GM12872 (cell line): ENCODE data around the gene GRIK3.

Experiments
- CTCF ChIP-seq: IDR thresholded peaks from 3 replicates; pipeline ENCODE4 v1.5.1; 2011; ENCODE audit warnings: low read depth, mild to moderate bottlenecking, low read length, moderate library complexity; ENCODE audit not compliant: insufficient read depth

GRIK3 gene

GRCh38 chr1:36879613-36880012 is 154.7 kb downstream of the GRIK3 start:
- no peak for TF ChIP-seq CTCF

GRCh38 chr1:36876990-36877389 is 157.3 kb downstream of the GRIK3 start:
- no peak for TF ChIP-seq CTCF

DNA sequence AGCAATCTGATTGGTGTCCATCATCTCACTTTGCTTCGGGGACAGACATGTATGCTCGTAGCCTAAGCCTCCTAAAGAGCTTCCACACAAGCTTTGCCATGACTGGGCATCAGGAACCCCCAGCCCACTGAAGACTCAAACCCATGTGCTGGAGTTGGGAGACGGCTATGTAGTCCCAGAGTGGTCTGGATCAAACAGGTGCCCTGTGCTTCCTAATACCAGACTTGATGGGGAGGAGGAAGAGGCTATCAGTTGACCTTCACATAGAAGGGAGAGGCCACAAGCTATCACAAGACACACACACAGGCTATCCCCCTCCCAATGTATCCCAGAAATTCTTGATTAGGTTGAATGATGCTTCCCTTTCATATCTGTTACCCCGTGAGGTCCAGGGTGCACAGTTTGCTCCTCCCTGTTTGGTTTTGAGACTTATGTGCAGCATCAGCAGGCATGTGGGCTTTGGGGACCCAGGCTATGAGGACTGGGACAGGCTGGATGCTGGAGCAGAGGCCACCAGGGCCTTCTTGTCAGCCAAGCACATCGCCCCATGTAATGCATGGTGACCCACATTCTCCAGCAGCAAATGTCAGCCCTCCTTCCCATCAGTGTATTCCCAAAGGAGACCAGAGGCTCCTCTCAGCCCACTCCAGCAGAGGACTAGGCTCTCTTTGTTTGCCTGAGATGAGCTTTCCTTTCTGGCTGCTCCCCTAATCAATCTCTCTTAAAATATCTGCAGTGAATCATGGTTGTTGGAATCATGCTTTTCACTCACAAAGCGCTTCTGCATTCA is 159.8 kb downstream of the GRIK3 start:
- no peak for TF ChIP-seq CTCF

GRCh38 chr1:36872858-36873257 is 161.5 kb downstream of the GRIK3 start:
- TF ChIP-seq CTCF: no peak

DNA sequence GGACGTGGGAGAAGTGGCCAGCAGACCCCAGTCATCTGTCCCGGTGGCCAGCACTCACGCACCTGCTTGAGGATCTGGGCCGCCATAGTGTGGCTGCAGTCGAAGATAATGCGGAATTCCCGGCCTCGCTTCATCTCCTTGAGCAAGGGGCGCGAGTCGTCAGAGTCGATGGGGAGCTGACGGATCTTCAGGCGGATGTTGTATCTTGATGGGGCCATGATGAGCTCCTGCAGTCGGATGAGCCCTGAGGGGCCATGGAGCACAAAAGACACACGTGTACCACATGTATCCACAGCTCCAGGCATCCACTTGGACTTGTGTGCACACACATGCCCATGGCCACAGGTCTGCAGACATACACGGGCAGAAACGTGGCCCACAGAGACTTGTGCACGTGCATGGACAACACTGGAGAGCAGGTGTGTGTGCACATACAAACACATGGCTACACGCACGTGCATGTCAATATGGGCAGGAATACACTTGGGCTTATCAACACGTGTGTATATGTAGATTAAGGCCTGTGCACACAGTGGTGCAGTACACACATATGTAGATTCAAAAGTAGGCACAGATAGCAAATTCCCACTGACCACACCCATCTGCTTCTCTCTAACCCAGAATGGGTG is 162.1 kb downstream of the GRIK3 start:
- TF ChIP-seq CTCF: no peak

DNA sequence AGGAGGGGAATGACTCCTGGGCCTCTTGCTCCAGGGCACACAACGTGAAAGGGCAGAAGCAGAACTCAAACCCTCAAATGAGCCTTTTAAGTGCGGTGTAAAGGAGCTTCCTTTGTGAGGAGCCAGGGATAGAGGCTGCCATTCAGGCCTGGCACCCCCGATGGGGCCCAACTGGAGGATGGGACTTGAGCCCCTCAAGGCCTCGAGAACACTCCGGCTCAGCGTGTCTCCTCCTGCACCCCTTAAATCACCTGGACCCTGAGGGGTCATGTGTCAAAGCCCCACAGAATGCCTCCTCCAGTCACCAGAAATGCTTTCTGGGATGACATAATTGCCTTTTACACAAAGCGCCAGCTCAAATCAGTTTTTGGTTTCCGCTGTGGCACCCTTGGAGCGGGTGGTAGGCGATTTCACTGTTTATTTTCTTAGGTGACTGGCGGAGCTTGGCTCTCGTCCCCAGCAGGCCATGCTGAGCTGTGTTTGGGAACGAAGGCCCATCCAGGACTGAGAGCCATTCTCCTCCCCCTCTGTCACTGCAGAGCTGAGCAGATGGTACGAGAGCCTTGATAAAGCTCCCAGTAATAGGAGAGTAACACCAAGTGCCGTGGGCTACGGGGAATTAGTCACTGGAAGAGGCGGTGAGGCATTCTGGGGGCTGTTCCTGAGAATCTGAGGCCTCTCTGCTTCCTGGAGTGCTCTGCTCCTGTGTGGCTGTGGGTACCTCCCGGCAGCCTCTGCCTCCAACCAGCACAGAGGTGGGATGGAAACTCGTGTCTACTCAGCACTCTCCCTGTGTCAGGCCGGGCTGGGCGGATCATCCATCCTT is 163.0 kb downstream of the GRIK3 start:
- no peak for TF ChIP-seq CTCF

DNA sequence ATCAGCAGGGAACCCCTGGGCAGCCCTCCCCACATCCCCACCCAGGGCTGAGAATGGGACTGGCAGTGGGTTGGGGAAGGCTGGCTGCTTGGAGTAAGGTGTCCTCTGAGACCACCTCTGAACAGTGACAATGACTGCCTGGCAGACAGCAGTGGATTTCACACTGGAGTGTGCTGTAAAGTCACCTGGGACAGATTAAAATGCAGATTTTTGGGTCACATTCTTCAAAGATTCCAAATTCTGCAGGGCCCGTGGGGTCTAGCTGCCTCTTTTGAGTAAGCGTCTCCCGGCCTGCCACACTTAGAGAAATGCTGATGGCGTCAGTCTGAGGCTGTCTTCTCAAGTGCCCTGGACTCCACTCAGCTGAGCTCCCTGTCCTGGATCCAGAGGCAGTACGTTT is 164.5 kb downstream of the GRIK3 start:
- no peak for TF ChIP-seq CTCF
